B cell (primary cell): ENCODE data around the gene SLC16A7. TPM values are rescaled to one million over a fixed set of nuclear protein-coding genes. Genes with fewer than 3 reads are reported as not detected.

Experiments used
- ATAC-seq: fragments of 200-7000 bp; cut with Tn5 transposase; one replicate; pipeline ENCODE4 v1.10.0; 2021; ENCODE audit warnings: low read depth, mild to moderate bottlenecking, moderate number of reproducible peaks, moderate library complexity
- CTCF ChIA-PET: fragments of 350-600 bp; sonication (Branson Sonifier 250); formaldehyde crosslinking; loops from one replicate; lab custom pipeline; 2021; ENCODE audit warnings: antibody characterized with exemption, inconsistent platforms; lab: Charles Lee
- POLR2A ChIA-PET: fragments of 350-600 bp; sonication (Branson Sonifier 250); formaldehyde crosslinking; loops from one replicate; lab custom pipeline; 2021; ENCODE audit warnings: antibody characterized with exemption; lab: Charles Lee
- DNase-seq: peaks from one replicate; pipeline ENCODE4 v3.0.0; 2013
- H2AFZ ChIP-seq: 2 replicates; pipeline ENCODE4 v1.6.1; 2012; ENCODE audit warnings: mild to moderate bottlenecking, low read depth, low read length; ENCODE audit not compliant: insufficient read depth, poor library complexity, severe bottlenecking
- H3K27ac ChIP-seq, 2 donors: 1 replicate in 1 of 2; 2 replicates in 1 of 2; pipeline ENCODE4 v1.5.1; 2012 to 2013; ENCODE audit warnings: low read length in 2 of 2, mild to moderate bottlenecking in 2 of 2, moderate library complexity in 1 of 2
- H3K27me3 ChIP-seq, 4 experiments: fragments of 200-600 bp in 1 of 4; sonication (generic) in 1 of 4; replicated peaks in 1 of 4; 1 replicate in 2 of 4; 2 replicates in 2 of 4; pipeline versions ENCODE4 v1.6.1 to v1.7.0; 2013 to 2016; ENCODE audit warnings: low read length in 3 of 4, mild to moderate bottlenecking in 2 of 4, mixed read lengths in 1 of 4, moderate library complexity in 1 of 4; ENCODE audit not compliant: insufficient read depth in 4 of 4, control insufficient read depth in 3 of 4; ENCODE audit errors: control extremely low read depth in 1 of 4
- H3K36me3 ChIP-seq, 2 experiments: replicated peaks in 1 of 2; 1 replicate in 1 of 2; 2 replicates in 1 of 2; pipeline versions ENCODE4 v1.6.1 to v1.7.1; 2013; ENCODE audit warnings: low read length in 1 of 2; ENCODE audit not compliant: insufficient read depth in 2 of 2, control insufficient read depth in 1 of 2; ENCODE audit errors: control extremely low read depth in 1 of 2, extremely low read depth in 1 of 2
- H3K4me1 ChIP-seq, 2 donors: fragments of 200-600 bp in 1 of 2; sonication (generic) in 1 of 2; 1 replicate in 1 of 2; 2 replicates in 1 of 2; pipeline versions ENCODE4 v1.5.1 to v1.6.1; 2013 to 2017; ENCODE audit warnings: low read length in 2 of 2; ENCODE audit not compliant: control insufficient read depth in 2 of 2, insufficient read depth in 2 of 2
- H3K4me2 ChIP-seq: replicated peaks from 2 replicates; pipeline ENCODE3; 2012; ENCODE audit warnings: mild to moderate bottlenecking, low read depth, low read length; ENCODE audit not compliant: poor library complexity, severe bottlenecking
- H3K4me3 ChIP-seq, 5 experiments: fragments of 200-600 bp in 1 of 5; sonication (generic) in 1 of 5; 1 replicate in 3 of 5; 2 replicates in 2 of 5; pipeline versions ENCODE4 v1.5.1 to v1.7.0; 2011 to 2016; ENCODE audit warnings: low read length in 4 of 5, mild to moderate bottlenecking in 4 of 5, low read depth in 2 of 5, control low read depth in 1 of 5, moderate library complexity in 1 of 5; ENCODE audit not compliant: insufficient read depth in 1 of 5; ENCODE audit errors: control extremely low read depth in 1 of 5, extremely low read depth in 1 of 5
- H3K79me2 ChIP-seq: fragments of 200-600 bp; sonication (generic); one replicate; pipeline ENCODE4 v1.6.0; 2016; ENCODE audit warnings: low read length; ENCODE audit not compliant: control insufficient read depth, insufficient read depth
- H3K9ac ChIP-seq: fragments of 200-600 bp; sonication (generic); 2 replicates; pipeline ENCODE4 v1.6.1; 2017; ENCODE audit warnings: mild to moderate bottlenecking, low read length, moderate library complexity
- H3K9me3 ChIP-seq, 3 donors: one replicate each; pipeline versions ENCODE4 v1.6.1 to v1.7.1; 2013; ENCODE audit warnings: low read length in 2 of 3; ENCODE audit not compliant: control insufficient read depth in 2 of 3, insufficient read depth in 1 of 3; ENCODE audit errors: control extremely low read depth in 1 of 3
- H4K20me1 ChIP-seq: 2 replicates; pipeline ENCODE4 v1.6.0; 2012; ENCODE audit warnings: mild to moderate bottlenecking, low read length; ENCODE audit not compliant: insufficient read depth, control insufficient read depth, poor library complexity, severe bottlenecking
- H3K27ac Mint-ChIP-seq: one replicate; pipeline ENCODE4 v1.8.0; 2021; ENCODE audit warnings: mixed read lengths
- H3K27me3 Mint-ChIP-seq: one replicate; pipeline ENCODE4 v1.8.0; 2021; ENCODE audit warnings: mixed read lengths
- H3K4me1 Mint-ChIP-seq: one replicate; pipeline ENCODE4 v1.8.0; 2021; ENCODE audit warnings: mixed read lengths
- H3K4me3 Mint-ChIP-seq: one replicate; pipeline ENCODE4 v1.8.0; 2021; ENCODE audit warnings: mixed read lengths
- H3K9me3 Mint-ChIP-seq: one replicate; pipeline ENCODE4 v1.8.0; 2022; ENCODE audit warnings: mixed read lengths; ENCODE audit not compliant: insufficient read depth
- CTCF ChIP-seq: fragments of 200-600 bp; IDR thresholded peaks from one replicate; pipeline ENCODE4 v1.8.0; 2022; ENCODE audit warnings: antibody characterized with exemption, mild to moderate bottlenecking
- EZH2 ChIP-seq: IDR thresholded peaks from 2 replicates; pipeline ENCODE4 v1.6.1; 2012; ENCODE audit warnings: borderline replicate concordance, low read depth, mild to moderate bottlenecking, moderate library complexity, low read length; ENCODE audit not compliant: insufficient read depth, poor library complexity, severe bottlenecking
- WGBS: methylation state at CpG from one replicate; pipeline ENCODE4 v1.1.5; 2013; ENCODE audit warnings: missing lambda C conversion rate; ENCODE audit not compliant: insufficient coverage; 5-methylcytosine and 5-hydroxymethylcytosine counted together
- intact Hi-C: fragments of 100-400 bp; cut with micrococcal nuclease; formaldehyde crosslinking; loops from one replicate; pipeline ENCODE4 v1.10.0; 2022
- polyA plus RNA-seq: library from polyadenylated mRNA; depleted of rRNA; stranded (reverse); fragments of >200 nt; gene quantifications from 2 replicates; pipeline ENCODE4 v1.2.3, GENCODE V29; 2012
- total RNA-seq, 2 donors: library from RNA; stranded (reverse); fragments of 120-200 nt in 1 of 2; gene quantifications; 1 replicate in 1 of 2; 2 replicates in 1 of 2; pipeline versions ENCODE4 v1.2.3 to v1.2.4, GENCODE V29; 2013 to 2022

The SLC16A7 gene
- total and polyA plus RNA-seq, 2 donors (not counting 1 experiment from before 2014, with no cell fraction given), result 11.6 to 32.7 TPM

- H3K27ac Mint-ChIP-seq, result no peak overlapping the region
- H3K27ac ChIP-seq, result no peak overlapping the region
- WGBS, result no CpG with 5 or more reads among the region's 3 CpGs
- peaks cover 22% of the 10 kb centered on the region for H3K4me1 Mint-ChIP-seq
- DNase-seq, result no peak
- ATAC-seq, result no peak
- POLR2A ChIA-PET, result no interaction called here
- TF ChIP-seq EZH2, result no peak
- TF ChIP-seq CTCF, result no peak
- H3K4me2 ChIP-seq, result no peak overlapping the region
- intact Hi-C loops, result no loop called here
- CTCF ChIA-PET, result no interaction called here
- peaks cover 0 to 5% of the 10 kb centered on the region in 2 donors for H3K4me1 ChIP-seq
- H3K79me2 ChIP-seq, result peaks cover 21% of the 10 kb centered on the region
- no peak overlapping the region for H3K4me3 Mint-ChIP-seq
- H3K4me3 ChIP-seq, result no peak overlapping the region
- peaks cover 7% of the 10 kb centered on the region for H3K9me3 Mint-ChIP-seq
- no peaks in the 10 kb centered on the region for H4K20me1 ChIP-seq
- no peaks in the 10 kb centered on the region for H3K36me3 ChIP-seq
- peaks cover 3 to 11% (median 6%) of the 10 kb centered on the region in 3 donors for H3K9me3 ChIP-seq
- no peaks in the 10 kb centered on the region for H3K27me3 Mint-ChIP-seq
- no peaks in the 10 kb centered on the region for H3K27me3 ChIP-seq
- no peak overlapping the region for H3K9ac ChIP-seq
- no peak overlapping the region for H2AFZ ChIP-seq
Measured at GRCh38 chr12:59643550-59643949, 47.7 kb downstream of the SLC16A7 start.

GRCh38 chr12:59645242-59645641, 49.4 kb downstream of the SLC16A7 start:
- Mint-ChIP-seq H3K4me3 (no peak overlapping the region), H3K4me1 (peaks cover 20% of the 10 kb centered on the region), H3K27me3 (no peaks in the 10 kb centered on the region), H3K27ac (no peak overlapping the region), H3K9me3 (peaks cover 7% of the 10 kb centered on the region)
- Histone ChIP-seq H4K20me1 (no peaks in the 10 kb centered on the region), H3K4me3 (no peak overlapping the region), H3K79me2 (peaks cover 25% of the 10 kb centered on the region), H3K27me3 (no peaks in the 10 kb centered on the region), H3K4me2 (no peak overlapping the region), H3K9ac (no peak overlapping the region), H3K27ac (no peak overlapping the region), H3K36me3 (no peaks in the 10 kb centered on the region), H3K9me3 (peaks cover 3 to 11% (median 6%) of the 10 kb centered on the region in 3 donors), H2AFZ (no peak overlapping the region), H3K4me1 (peaks cover 0 to 5% of the 10 kb centered on the region in 2 donors)
- ChIA-PET POLR2A (no interaction called here), CTCF (no interaction called here)
- TF ChIP-seq CTCF (no peak), EZH2 (no peak)
- ATAC-seq, result no peak
- intact Hi-C loops, result no loop called here
- DNase-seq, result no peak
- WGBS, result no CpG with 5 or more reads among the region's 1 CpG
